Ureter (tissue), 1 donor: ENCODE measurements around the gene ACTL7B. TPM values are rescaled to one million over a fixed set of nuclear protein-coding genes. Genes with fewer than 3 reads are reported as not detected.
"Not testable (repeated sequence)": the region's sequence is repeated elsewhere in the genome, so short reads cannot be mapped to it uniquely, and the experiment has no call there.

ENCODE experiments used
- DNase-seq: peaks from one replicate; pipeline ENCODE4 v3.0.0-alpha.2; 2020; ENCODE audit warnings: low spot score
- total RNA-seq: library from RNA; stranded (reverse); gene quantifications from one replicate; pipeline ENCODE4 v1.2.4, GENCODE V29; 2023
- donor health status: DM: yes; HTN: yes; CAD: no.

The ACTL7B gene, protein sequence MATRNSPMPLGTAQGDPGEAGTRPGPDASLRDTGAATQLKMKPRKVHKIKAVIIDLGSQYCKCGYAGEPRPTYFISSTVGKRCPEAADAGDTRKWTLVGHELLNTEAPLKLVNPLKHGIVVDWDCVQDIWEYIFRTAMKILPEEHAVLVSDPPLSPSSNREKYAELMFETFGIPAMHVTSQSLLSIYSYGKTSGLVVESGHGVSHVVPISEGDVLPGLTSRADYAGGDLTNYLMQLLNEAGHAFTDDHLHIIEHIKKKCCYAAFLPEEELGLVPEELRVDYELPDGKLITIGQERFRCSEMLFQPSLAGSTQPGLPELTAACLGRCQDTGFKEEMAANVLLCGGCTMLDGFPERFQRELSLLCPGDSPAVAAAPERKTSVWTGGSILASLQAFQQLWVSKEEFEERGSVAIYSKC
- 0.16 TPM for total RNA-seq

DNA sequence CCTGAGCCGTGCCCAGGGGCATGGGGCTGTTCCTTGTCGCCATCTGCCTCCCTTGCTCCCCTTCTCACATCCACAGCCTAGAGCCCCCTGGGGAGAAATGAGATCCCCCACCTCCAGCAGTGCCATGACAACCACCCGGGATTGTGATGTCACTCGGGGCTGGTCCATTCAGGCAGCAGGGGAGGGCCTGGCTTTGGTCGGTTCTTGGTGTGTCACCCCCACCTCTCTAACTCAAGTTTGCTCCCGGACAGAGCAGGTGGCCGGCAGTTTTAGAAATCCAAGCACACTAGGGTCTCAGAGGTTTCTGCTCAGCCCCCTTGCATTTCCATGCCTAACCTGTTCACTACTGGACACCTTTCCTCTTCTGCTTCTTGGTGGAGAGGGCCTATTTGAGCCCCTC lies at the start of gene ACTL7B:
Gene ACTL7B (minus strand): TSS at position 99 of the 400 bp plus-strand sequence. CDS start 56 bp downstream, at position 43.
- DNase-seq = no peak

DNA sequence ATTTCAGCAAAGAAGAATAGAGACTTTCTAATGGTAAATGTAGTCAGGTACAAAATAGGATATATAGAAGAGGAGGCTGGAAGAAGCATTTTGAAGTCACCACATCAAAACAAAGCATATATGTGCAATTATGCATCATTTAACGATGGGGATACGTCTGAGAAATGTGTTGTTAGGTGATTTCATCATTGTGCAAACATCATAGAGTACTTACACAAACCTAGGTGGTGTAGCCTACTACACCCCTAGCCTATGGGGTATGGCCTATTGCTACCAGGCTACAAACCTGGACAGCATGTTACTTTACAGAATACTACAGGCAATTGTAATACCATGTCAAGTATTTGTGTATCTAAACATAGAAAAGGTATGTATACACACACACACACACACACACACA lies 49.7 kb upstream of the ACTL7B start:
- DNase-seq = no peak

- DNase-seq = no peak
Observed at GRCh38 chr9:108904161-108904560, 48.4 kb upstream of the ACTL7B start.

GRCh38 chr9:108903420-108904103 lies 47.8 kb upstream of the ACTL7B start:
- no peak for DNase-seq

- no peak for DNase-seq
Observed at GRCh38 chr9:108900176-108900575, 44.4 kb upstream of the ACTL7B start.

GRCh38 chr9:108899023-108899695 lies 43.4 kb upstream of the ACTL7B start:
- DNase-seq = not testable (repeated sequence)

GRCh38 chr9:108897324-108898096 lies 41.7 kb upstream of the ACTL7B start:
- DNase-seq = no peak

DNA sequence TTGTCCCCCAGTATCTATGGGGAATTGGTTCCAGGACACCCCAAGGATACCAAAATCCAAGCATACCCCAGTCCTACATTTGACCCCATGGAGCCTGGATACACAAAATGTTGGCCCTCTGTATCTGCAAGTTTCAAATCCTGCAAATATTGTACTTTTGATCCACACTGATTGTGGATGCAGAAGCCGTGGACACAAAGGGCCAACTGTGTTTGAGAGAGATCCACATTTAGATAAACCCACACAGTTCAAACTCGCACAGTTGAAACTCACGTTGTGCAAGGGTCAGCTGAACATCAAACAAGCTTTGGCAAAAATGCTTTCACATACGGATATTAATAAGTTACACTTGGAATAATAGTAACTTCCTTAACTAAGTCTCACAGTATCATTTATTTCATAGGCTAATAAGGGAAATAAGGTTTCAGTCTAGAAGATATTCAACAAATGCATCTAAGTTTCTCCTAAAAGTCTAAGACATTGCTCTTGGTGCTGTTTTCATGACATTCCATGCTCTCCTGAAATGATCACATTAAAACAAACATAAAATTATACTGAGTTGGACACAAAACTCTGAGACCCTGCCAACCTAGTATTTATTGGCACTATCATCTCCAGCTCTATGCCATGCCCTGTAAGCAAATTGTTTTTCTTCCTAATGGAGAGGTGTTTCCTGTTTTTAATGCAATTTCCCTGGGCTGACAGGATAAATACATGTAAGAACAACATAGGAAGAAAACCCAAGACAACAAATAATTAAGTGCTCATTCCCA lies 38.6 kb upstream of the ACTL7B start:
- no peak for DNase-seq

DNA sequence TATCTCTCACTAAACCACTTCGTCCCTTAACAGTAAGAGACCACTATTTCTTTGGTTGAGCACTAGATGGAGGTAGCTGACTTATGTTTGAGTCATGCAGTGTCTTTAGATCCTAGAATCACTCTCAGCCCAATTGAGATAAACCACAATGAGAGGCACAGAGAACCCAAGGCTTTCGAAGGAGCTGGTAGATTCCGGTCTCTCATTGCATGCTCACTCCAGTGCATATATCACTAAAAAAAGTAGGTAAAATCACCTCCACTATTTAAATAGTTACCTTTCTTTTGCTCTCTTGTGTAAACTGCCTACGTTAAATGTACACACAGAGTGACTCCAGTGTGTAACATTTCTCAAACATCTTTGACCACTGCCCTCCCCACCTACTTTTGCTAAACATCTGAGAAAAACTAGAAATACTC lies 33.9 kb upstream of the ACTL7B start:
- DNase-seq = no peak

GRCh38 chr9:108886594-108887271 lies 30.9 kb upstream of the ACTL7B start:
- not testable (repeated sequence) for DNase-seq

- no peak for DNase-seq
Observed at GRCh38 chr9:108885643-108886348, 30.0 kb upstream of the ACTL7B start.

DNA sequence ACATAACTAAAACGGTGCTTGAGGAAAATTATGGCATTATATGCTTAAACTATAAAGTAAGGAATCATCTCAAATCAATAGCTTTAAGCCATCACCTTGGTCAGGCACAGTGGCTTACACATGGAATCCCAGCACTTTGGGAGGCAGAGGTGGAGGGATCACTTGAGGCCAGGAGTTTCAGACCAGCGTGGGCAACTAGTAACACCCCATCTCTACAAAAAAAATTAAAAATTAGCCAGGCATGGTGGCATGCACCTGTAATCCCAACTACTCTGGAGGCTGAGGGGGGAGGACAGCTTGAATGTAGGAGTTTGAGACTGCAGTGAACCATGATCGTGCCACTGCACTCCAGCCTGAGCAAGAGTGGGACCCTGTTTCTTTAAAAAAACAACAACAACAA lies 28.9 kb upstream of the ACTL7B start:
- DNase-seq = no peak

DNA sequence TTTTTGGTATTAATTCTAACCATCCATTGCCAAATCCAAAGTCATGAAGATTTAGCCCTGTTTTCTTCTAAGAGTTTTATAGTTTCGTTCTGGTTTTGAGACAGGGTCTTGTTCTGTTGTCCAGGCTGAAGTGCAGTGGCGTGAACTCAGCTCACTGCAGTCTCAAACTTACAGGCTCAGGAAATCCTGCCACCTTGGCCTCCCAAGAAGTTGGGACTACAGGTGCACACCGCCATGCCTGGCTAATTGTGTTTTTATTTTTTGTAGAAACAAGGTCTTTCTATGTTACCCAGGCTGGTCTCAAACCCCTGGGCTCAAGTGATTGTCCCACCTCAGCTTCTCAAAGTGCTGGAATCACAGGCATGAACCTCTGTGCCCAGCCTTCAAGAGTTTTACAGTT lies 27.3 kb upstream of the ACTL7B start:
- DNase-seq = no peak

- DNase-seq = no peak
Observed at GRCh38 chr9:108882052-108882888, 26.5 kb upstream of the ACTL7B start.

DNA sequence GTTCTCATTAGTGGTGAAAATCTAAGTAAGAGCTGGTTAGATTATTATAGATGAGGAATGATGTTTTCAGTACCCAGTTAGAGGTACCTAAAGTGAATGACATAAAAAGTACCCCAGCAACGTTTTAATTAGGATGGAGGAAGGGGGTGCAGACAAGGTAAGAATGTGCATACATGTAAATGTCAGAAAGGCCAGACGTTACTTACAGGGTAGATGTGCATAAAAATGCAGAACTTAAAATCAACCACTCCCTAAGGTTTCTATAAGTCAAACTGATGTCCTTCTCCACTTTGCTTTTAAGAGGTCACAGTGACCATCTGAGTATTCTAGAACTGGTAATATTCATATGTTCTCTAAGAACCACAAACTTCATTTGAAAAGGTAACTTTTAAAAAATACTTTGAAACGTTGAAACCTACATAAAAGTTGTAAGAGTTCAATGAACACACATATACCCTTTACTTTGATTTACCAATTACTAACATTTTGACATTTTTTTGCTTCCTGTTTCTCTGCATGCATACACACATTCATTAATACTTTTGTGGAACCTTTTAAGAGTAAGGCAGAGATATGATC lies 25.0 kb upstream of the ACTL7B start:
- DNase-seq = no peak

- DNase-seq = no peak
Observed at GRCh38 chr9:108877524-108877923, 21.7 kb upstream of the ACTL7B start.

DNA sequence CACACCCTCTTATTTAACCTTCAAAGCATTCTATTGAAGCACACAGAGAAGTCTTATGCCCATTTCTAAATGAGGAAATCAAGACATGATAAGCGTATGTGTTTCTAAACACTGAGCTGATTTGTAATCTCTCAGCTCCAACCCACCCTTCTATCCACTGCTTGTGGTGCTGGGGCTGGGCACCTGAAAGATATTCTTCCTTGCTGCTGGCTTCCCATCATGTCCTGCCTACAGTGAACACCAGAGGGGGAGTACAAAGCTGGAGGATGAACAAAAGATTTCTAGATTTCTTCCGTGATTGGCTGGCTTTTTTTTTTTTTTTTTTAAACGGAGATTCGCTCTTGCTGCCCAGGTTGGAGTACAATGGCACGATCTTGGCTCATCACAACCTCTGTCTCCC lies 20.6 kb upstream of the ACTL7B start:
- no peak for DNase-seq

- DNase-seq = no peak
Observed at GRCh38 chr9:108874058-108874788, 18.4 kb upstream of the ACTL7B start.
